CD4-positive, alpha-beta T cell (primary cell): ENCODE measurements around the gene OVAAL. TPM values are rescaled to one million over a fixed set of nuclear protein-coding genes. Genes with fewer than 3 reads are reported as not detected.

ENCODE experiments used
- ATAC-seq: fragments of 200-7000 bp; cut with Tn5 transposase; one replicate; pipeline ENCODE4 v1.10.0; 2022; ENCODE audit warnings: mild to moderate bottlenecking; ENCODE audit not compliant: poor library complexity
- CTCF ChIA-PET: fragments of 350-600 bp; sonication (Branson Sonifier 250); formaldehyde crosslinking; loops from one replicate; lab custom pipeline; 2021; ENCODE audit warnings: antibody characterized with exemption, inconsistent platforms; lab: Charles Lee
- POLR2A ChIA-PET: fragments of 350-600 bp; sonication (Branson Sonifier 250); formaldehyde crosslinking; loops from one replicate; lab custom pipeline; 2021; ENCODE audit warnings: antibody characterized with exemption, inconsistent platforms; lab: Charles Lee
- DNase-seq, 14 experiments: peaks; one replicate each; pipeline ENCODE4 v3.0.0-alpha.2; 2013 to 2020; ENCODE audit warnings: mixed read lengths in 2 of 14
- H3K27ac ChIP-seq, 2 donors: one replicate each; pipeline versions ENCODE4 v1.5.1 to v1.7.0; 2013; ENCODE audit warnings: low read length in 2 of 2, low read depth in 1 of 2, mild to moderate bottlenecking in 1 of 2
- H3K27me3 ChIP-seq, 2 experiments: 1 replicate in 1 of 2; 2 replicates in 1 of 2; pipeline versions ENCODE4 v1.6.1 to v1.7.0; 2013; ENCODE audit warnings: low read length in 2 of 2, control low read depth in 1 of 2, mild to moderate bottlenecking in 1 of 2, moderate library complexity in 1 of 2; ENCODE audit not compliant: insufficient read depth in 2 of 2, control insufficient read depth in 1 of 2
- H3K36me3 ChIP-seq: one replicate; pipeline ENCODE4 v1.6.1; 2013; ENCODE audit warnings: low read length, control low read depth; ENCODE audit not compliant: insufficient read depth
- H3K4me1 ChIP-seq: one replicate; pipeline ENCODE4 v1.6.1; 2013; ENCODE audit warnings: low read length, control low read depth; ENCODE audit not compliant: insufficient read depth
- H3K4me3 ChIP-seq: one replicate; pipeline ENCODE4 v1.5.1; 2013; ENCODE audit warnings: mild to moderate bottlenecking, low read length, moderate library complexity
- H3K9me3 ChIP-seq, 2 experiments: 1 replicate in 1 of 2; 2 replicates in 1 of 2; pipeline versions ENCODE4 v1.6.1 to v1.7.0; 2013; ENCODE audit warnings: low read length in 2 of 2, mild to moderate bottlenecking in 2 of 2, control low read depth in 1 of 2, moderate library complexity in 1 of 2; ENCODE audit not compliant: control insufficient read depth in 1 of 2, insufficient read depth in 1 of 2
- H3K27ac Mint-ChIP-seq: one replicate; pipeline ENCODE4 v1.8.0; 2020; ENCODE audit warnings: mixed read lengths
- H3K27me3 Mint-ChIP-seq: one replicate; pipeline ENCODE4 v1.8.0; 2021; ENCODE audit warnings: mixed read lengths
- H3K36me3 Mint-ChIP-seq: one replicate; pipeline ENCODE4 v1.8.0; 2021; ENCODE audit warnings: low read depth, mixed read lengths
- H3K4me1 Mint-ChIP-seq: one replicate; pipeline ENCODE4 v1.8.0; 2021; ENCODE audit warnings: low read depth, mixed read lengths
- H3K4me3 Mint-ChIP-seq: one replicate; pipeline ENCODE4 v1.8.0; 2020; ENCODE audit warnings: mild to moderate bottlenecking, mixed read lengths
- H3K9me3 Mint-ChIP-seq: one replicate; pipeline ENCODE4 v1.8.0; 2020; ENCODE audit warnings: mixed read lengths
- intact Hi-C, 2 experiments: fragments of 100-400 bp; cut with DNase I in 1 of 2; cut with micrococcal nuclease in 1 of 2; formaldehyde crosslinking; loops; one replicate each; pipeline versions ENCODE4 v1.15.1 to v1.9.0; 2023 to 2025; cut with DNase I, micrococcal nuclease
- total RNA-seq, 174 experiments: library from RNA in 2 of 174; stranded (reverse) in 2 of 174; gene quantifications; one replicate each; pipeline ENCODE4 v1.2.3 and lab custom pipeline; 2021 to 2026
- TF ChIP-seq, protein P1 (sequence below): fragments of 200-600 bp; IDR thresholded peaks from one replicate; pipeline ENCODE4 v1.8.0; 2022; ENCODE audit warnings: antibody characterized with exemption, mild to moderate bottlenecking

OVAAL gene
- total RNA-seq, 2 experiments from 2014 or later, result not detected

DNA sequence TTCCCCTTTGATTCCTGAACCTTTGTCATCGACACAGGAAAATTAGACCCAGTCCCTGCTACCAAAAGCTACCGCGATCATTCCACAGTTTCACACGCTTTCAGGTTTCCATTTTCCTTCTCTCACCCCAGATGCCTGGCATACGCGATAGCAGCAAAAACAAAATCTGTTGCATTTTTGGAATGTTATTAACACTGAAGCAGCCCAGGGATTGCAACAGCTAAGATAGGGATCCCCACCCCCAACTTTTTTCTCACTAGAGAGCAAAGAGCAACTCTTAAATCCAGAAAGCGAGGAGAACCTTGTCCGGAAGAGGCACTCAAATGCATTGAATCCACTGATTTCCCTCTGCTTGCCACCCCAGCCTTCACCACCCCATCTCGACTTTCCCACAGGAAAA is 8.9 kb downstream of the OVAAL start:
- H3K4me1 Mint-ChIP-seq, result no peaks in the 10 kb centered on the region
- H3K36me3 ChIP-seq, result no peaks in the 10 kb centered on the region
- H3K27ac ChIP-seq, result no peak overlapping the region
- no peaks in the 10 kb centered on the region for H3K9me3 Mint-ChIP-seq
- no peaks in the 10 kb centered on the region for H3K36me3 Mint-ChIP-seq
- H3K4me1 ChIP-seq, result no peaks in the 10 kb centered on the region
- H3K27me3 Mint-ChIP-seq, result peaks cover 16% of the 10 kb centered on the region
- no peak overlapping the region for H3K27ac Mint-ChIP-seq
- ChIA-PET POLR2A (no interaction called here), CTCF (no interaction called here)
- DNase-seq (no peak), ATAC-seq (no peak)
- no peak overlapping the region for H3K4me3 Mint-ChIP-seq
- H3K9me3 ChIP-seq, result no peaks in the 10 kb centered on the region
- H3K4me3 ChIP-seq, result no peak overlapping the region
- TF ChIP-seq, protein P1, sequence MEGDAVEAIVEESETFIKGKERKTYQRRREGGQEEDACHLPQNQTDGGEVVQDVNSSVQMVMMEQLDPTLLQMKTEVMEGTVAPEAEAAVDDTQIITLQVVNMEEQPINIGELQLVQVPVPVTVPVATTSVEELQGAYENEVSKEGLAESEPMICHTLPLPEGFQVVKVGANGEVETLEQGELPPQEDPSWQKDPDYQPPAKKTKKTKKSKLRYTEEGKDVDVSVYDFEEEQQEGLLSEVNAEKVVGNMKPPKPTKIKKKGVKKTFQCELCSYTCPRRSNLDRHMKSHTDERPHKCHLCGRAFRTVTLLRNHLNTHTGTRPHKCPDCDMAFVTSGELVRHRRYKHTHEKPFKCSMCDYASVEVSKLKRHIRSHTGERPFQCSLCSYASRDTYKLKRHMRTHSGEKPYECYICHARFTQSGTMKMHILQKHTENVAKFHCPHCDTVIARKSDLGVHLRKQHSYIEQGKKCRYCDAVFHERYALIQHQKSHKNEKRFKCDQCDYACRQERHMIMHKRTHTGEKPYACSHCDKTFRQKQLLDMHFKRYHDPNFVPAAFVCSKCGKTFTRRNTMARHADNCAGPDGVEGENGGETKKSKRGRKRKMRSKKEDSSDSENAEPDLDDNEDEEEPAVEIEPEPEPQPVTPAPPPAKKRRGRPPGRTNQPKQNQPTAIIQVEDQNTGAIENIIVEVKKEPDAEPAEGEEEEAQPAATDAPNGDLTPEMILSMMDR, result no peak
- H3K27me3 ChIP-seq, result peaks cover 0 to 7% of the 10 kb centered on the region in 2 experiments
- intact Hi-C loops, result no loop called here

DNA sequence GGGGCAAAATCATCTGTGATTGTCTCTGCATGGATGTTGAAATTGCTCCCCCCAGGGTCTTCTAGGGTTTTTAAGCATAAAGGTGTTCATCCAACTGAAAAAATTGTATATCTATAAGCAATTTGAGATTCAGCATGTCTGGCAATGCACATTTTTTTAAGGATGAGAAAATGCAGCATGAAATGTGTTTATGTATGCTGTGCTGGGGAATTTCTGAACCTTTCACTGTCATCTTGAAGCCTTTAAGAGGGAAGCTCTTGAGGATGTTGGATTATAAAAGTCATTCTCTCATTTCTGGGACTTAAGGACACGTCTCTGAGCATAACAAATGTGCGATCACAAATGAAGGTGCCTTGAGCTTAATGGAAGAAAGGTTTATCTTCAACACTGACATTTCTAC is 9.4 kb downstream of the OVAAL start:
- Histone ChIP-seq H3K36me3 (no peaks in the 10 kb centered on the region), H3K9me3 (no peaks in the 10 kb centered on the region), H3K27me3 (peaks cover 0 to 8% of the 10 kb centered on the region in 2 experiments), H3K27ac (no peak overlapping the region), H3K4me3 (no peak overlapping the region), H3K4me1 (no peaks in the 10 kb centered on the region)
- ATAC-seq (no peak), DNase-seq (no peak)
- intact Hi-C loops, result no loop called here
- Mint-ChIP-seq H3K4me3 (no peak overlapping the region), H3K27ac (no peak overlapping the region), H3K36me3 (no peaks in the 10 kb centered on the region), H3K9me3 (no peaks in the 10 kb centered on the region), H3K27me3 (peaks cover 18% of the 10 kb centered on the region), H3K4me1 (no peaks in the 10 kb centered on the region)
- TF ChIP-seq, protein P1, result no peak
- CTCF ChIA-PET, result no interaction called here
- POLR2A ChIA-PET, result no interaction called here

DNA sequence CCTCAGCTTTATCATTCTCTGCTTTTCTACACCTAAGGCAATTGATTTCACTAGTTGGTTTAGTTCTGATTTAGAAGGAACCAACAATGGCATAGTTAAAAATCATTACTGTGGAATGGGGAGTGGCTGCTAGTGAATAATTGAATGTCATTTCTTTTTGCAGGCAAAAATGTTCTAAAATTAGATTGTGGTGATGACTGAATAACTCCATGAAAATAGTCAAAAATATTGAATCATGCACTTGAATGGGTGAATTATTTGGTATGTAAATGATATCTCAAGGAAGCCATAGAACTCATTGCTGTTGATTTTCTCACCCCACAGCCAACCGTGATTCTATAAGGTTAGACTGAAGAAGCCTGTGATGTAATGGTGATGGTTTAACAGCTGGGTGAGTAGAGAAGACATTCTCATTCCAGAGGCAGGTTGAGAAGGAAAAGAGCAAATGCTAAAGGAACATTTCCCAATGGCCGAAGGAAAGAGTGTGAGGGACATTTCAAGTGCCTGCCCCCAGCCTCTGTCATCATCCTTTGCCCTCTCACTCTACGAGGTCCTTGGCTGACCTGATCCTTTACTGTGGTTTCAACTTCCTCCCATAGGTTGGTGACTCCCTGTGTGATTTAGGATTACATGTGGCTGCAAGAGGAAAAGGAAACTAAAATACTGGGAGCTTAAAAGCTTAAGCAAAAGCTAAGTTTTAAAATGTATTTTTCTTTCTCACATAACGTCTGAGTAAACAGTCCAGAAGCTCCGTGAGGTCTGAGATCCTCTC is 12.5 kb downstream of the OVAAL start:
- Mint-ChIP-seq H3K27me3 (peaks cover 38% of the 10 kb centered on the region), H3K4me1 (no peaks in the 10 kb centered on the region), H3K9me3 (no peaks in the 10 kb centered on the region), H3K4me3 (no peak overlapping the region), H3K36me3 (no peaks in the 10 kb centered on the region), H3K27ac (no peak overlapping the region)
- no peak for ATAC-seq
- no peak overlapping the region for H3K27ac ChIP-seq
- POLR2A ChIA-PET, result no interaction called here
- H3K36me3 ChIP-seq, result no peaks in the 10 kb centered on the region
- intact Hi-C loops, result no loop called here
- H3K4me3 ChIP-seq, result no peak overlapping the region
- CTCF ChIA-PET, result no interaction called here
- no peaks in the 10 kb centered on the region for H3K9me3 ChIP-seq
- H3K4me1 ChIP-seq, result no peaks in the 10 kb centered on the region
- peaks cover 0 to 2% of the 10 kb centered on the region in 2 experiments for H3K27me3 ChIP-seq
- TF ChIP-seq, protein P1, result no peak
- DNase-seq, result no peak
